Measurements from ENCODE around the gene FOXN3. TPM values are rescaled to one million over a fixed set of nuclear protein-coding genes. Genes with fewer than 3 reads are reported as not detected.

The FOXN3 gene
- polyA plus RNA-seq, 1 donor (not counting 4 experiments of a cell fraction or from before 2014, with no cell fraction given): 10.2 TPM

- peaks cover 13% of the 10 kb centered on the region for H3K4me1 ChIP-seq (ENCODE audit: control insufficient read depth, extremely low read depth, insufficient read depth, low read length)
- peak overlapping the region; percentile 67 for H3K4me2 ChIP-seq (ENCODE audit: control insufficient read depth, extremely low read depth, insufficient read depth, low read depth, low read length)
- H3K27ac ChIP-seq (ENCODE audit: control insufficient read depth, insufficient read depth, low read length): no peak overlapping the region
- DNase-seq (ENCODE audit: low read depth, low spot score) (no peak), FAIRE-seq (no peak)
- no peaks in the 10 kb centered on the region for H3K9me1 ChIP-seq (ENCODE audit: control insufficient read depth, extremely low read depth, insufficient read depth, low read length)
- H2AFZ ChIP-seq (ENCODE audit: control insufficient read depth, low read length): no peak overlapping the region
- TF ChIP-seq CTCF (optimal IDR thresholded peaks at IDR 0.05 in 1 of 3, IDR thresholded peaks at IDR 0.05 in 1 of 3, conservative IDR thresholded peaks at IDR 0.05 in 1 of 3; ENCODE audit: extremely low read depth in 1 of 3, insufficient read depth in 2 of 3, low read length in 3 of 3) (no peak), EZH2 (IDR thresholded peaks at IDR 0.05; ENCODE audit: low read length) (no peak)
- H3K9ac ChIP-seq (ENCODE audit: control insufficient read depth, extremely low read depth, insufficient read depth, low read length): no peak overlapping the region
- H4K20me1 ChIP-seq (ENCODE audit: control insufficient read depth, extremely low read depth, insufficient read depth, low read length): no peaks in the 10 kb centered on the region
- H3K36me3 ChIP-seq (ENCODE audit: control insufficient read depth in 2 of 2, extremely low read depth in 1 of 2, insufficient read depth in 2 of 2, low read length in 2 of 2): no peaks in the 10 kb centered on the region
- no peaks in the 10 kb centered on the region for H3K27me3 ChIP-seq (ENCODE audit: control insufficient read depth, extremely low read depth, insufficient read depth, low read length)
- no peak overlapping the region for H3K4me3 ChIP-seq (ENCODE audit: control insufficient read depth in 2 of 3, extremely low read depth in 1 of 3, insufficient read depth in 2 of 3, low read depth in 1 of 3, low read length in 3 of 3)
- no peaks in the 10 kb centered on the region for H3K79me2 ChIP-seq (ENCODE audit: control insufficient read depth, insufficient read depth, low read length)
- dilution Hi-C loops (cut with MboI; ENCODE audit: extremely low pct_ligation_motif_present, low sequenced_read_pairs): no loop called here
- H3K9me3 ChIP-seq (ENCODE audit: control insufficient read depth, low read depth, low read length): no peaks in the 10 kb centered on the region
Observed at GRCh38 chr14:89186856-89187376, 230.1 kb downstream of the FOXN3 start.

GRCh38 chr14:89185919-89186855 is 230.8 kb downstream of the FOXN3 start:
- FAIRE-seq (peak; percentile 83), DNase-seq (ENCODE audit: low read depth, low spot score) (peak; percentile 55)
- peaks cover 13% of the 10 kb centered on the region for H3K4me1 ChIP-seq (ENCODE audit: control insufficient read depth, extremely low read depth, insufficient read depth, low read length)
- H3K36me3 ChIP-seq (ENCODE audit: control insufficient read depth in 2 of 2, extremely low read depth in 1 of 2, insufficient read depth in 2 of 2, low read length in 2 of 2): no peaks in the 10 kb centered on the region
- TF ChIP-seq EZH2 (IDR thresholded peaks at IDR 0.05; ENCODE audit: low read length) (no peak), CTCF (optimal IDR thresholded peaks at IDR 0.05 in 1 of 3, IDR thresholded peaks at IDR 0.05 in 1 of 3, conservative IDR thresholded peaks at IDR 0.05 in 1 of 3; ENCODE audit: extremely low read depth in 1 of 3, insufficient read depth in 2 of 3, low read length in 3 of 3) (no peak)
- no peaks in the 10 kb centered on the region for H3K79me2 ChIP-seq (ENCODE audit: control insufficient read depth, insufficient read depth, low read length)
- H4K20me1 ChIP-seq (ENCODE audit: control insufficient read depth, extremely low read depth, insufficient read depth, low read length): no peaks in the 10 kb centered on the region
- H3K9ac ChIP-seq (ENCODE audit: control insufficient read depth, extremely low read depth, insufficient read depth, low read length): no peak overlapping the region
- H3K9me3 ChIP-seq (ENCODE audit: control insufficient read depth, low read depth, low read length): no peaks in the 10 kb centered on the region
- H3K4me3 ChIP-seq (ENCODE audit: control insufficient read depth in 2 of 3, extremely low read depth in 1 of 3, insufficient read depth in 2 of 3, low read depth in 1 of 3, low read length in 3 of 3): peak overlapping the region in 1 of 3 experiments; percentile 26
- H3K4me2 ChIP-seq (ENCODE audit: control insufficient read depth, extremely low read depth, insufficient read depth, low read depth, low read length): peak overlapping the region; percentile 67
- dilution Hi-C loops (cut with MboI; ENCODE audit: extremely low pct_ligation_motif_present, low sequenced_read_pairs): no loop called here
- peak overlapping the region; percentile 36 for H3K27ac ChIP-seq (ENCODE audit: control insufficient read depth, insufficient read depth, low read length)
- H3K27me3 ChIP-seq (ENCODE audit: control insufficient read depth, extremely low read depth, insufficient read depth, low read length): no peaks in the 10 kb centered on the region
- H3K9me1 ChIP-seq (ENCODE audit: control insufficient read depth, extremely low read depth, insufficient read depth, low read length): no peaks in the 10 kb centered on the region
- H2AFZ ChIP-seq (ENCODE audit: control insufficient read depth, low read length): peak overlapping the region; percentile 31
